Measurements from ENCODE around the gene MAP3K20. TPM values are rescaled to one million over a fixed set of nuclear protein-coding genes. Genes with fewer than 3 reads are reported as not detected.

Gene MAP3K20
- total and polyA plus RNA-seq, 9 donors, result 38.6 to 127 (median 88.4) TPM

- 57 to 59% (median 58%) methylated on average over 6 of the region's 6 CpGs for WGBS, 3 donors
- Histone ChIP-seq H3K27me3 (no peaks in the 10 kb centered on the region), H3K36me3 (no peaks in the 10 kb centered on the region), H3K27ac (peak overlapping the region in 1 of 2 donors; percentile 6), H3K4me1 (ENCODE audit: insufficient read depth) (peaks cover 4% of the 10 kb centered on the region), H3K9me3 (no peaks in the 10 kb centered on the region), H3K4me3 (no peak overlapping the region)
- no peak for TF ChIP-seq POLR2A (IDR thresholded peaks at IDR 0.05)
- no peak for TF ChIP-seq EP300 (IDR thresholded peaks at IDR 0.05)
- no peak for TF ChIP-seq CTCF (IDR thresholded peaks at IDR 0.05)
- intact Hi-C loops (cut with DNase I), result no loop called here
- DNase-seq, result no peak
These were observed 112.5 kb downstream of the MAP3K20 start for GRCh38 chr2:173187941-173188788.

DNA sequence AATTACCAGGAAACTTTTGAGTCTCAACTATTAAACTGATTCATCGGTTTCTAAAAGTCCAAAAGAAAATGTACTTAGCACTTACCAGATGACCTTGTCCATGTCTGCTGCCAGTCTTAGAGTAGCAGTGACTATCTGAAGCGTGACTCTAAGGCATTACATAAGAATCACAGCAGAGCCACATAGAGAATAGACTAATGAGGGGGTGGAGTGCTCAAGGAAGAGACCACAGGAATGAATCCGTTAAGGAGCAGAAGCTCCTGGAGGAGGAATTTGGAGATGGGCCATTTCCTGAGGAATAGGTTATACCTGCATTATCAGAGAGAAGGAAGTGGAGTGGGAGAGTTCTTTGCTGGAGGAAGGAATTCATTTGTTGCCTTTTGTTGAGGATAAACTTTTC lies 116.0 kb downstream of the MAP3K20 start:
- WGBS, 3 donors, result 61 to 74% (median 68%) methylated on average over 3 of the region's 3 CpGs
- Histone ChIP-seq H3K4me1 (ENCODE audit: insufficient read depth) (peaks cover 6% of the 10 kb centered on the region), H3K27me3 (no peaks in the 10 kb centered on the region), H3K36me3 (no peaks in the 10 kb centered on the region), H3K4me3 (no peak overlapping the region), H3K27ac (no peak overlapping the region), H3K9me3 (no peaks in the 10 kb centered on the region)
- DNase-seq, result no peak
- intact Hi-C loops (cut with DNase I), result no loop called here
- no peak for TF ChIP-seq POLR2A (IDR thresholded peaks at IDR 0.05)

- WGBS, 3 donors, result 80 to 85% (median 83%) methylated on average over 4 of the region's 4 CpGs
- H3K9me3 ChIP-seq, result no peaks in the 10 kb centered on the region
- no peak for DNase-seq
- no peaks in the 10 kb centered on the region for H3K36me3 ChIP-seq
- no peak overlapping the region for H3K27ac ChIP-seq
- H3K4me1 ChIP-seq (ENCODE audit: insufficient read depth), result peaks cover 6% of the 10 kb centered on the region
- TF ChIP-seq CTCF (IDR thresholded peaks at IDR 0.05) (no peak), EP300 (IDR thresholded peaks at IDR 0.05) (no peak), POLR2A (IDR thresholded peaks at IDR 0.05) (no peak)
- H3K4me3 ChIP-seq, result no peak overlapping the region
- no peaks in the 10 kb centered on the region for H3K27me3 ChIP-seq
- intact Hi-C loops (cut with DNase I), result no loop called here
These were observed 116.4 kb downstream of the MAP3K20 start for GRCh38 chr2:173192071-173192470.

GRCh38 chr2:173193925-173194324 lies 118.3 kb downstream of the MAP3K20 start:
- TF ChIP-seq POLR2A (IDR thresholded peaks at IDR 0.05) (no peak), EP300 (IDR thresholded peaks at IDR 0.05) (no peak)
- intact Hi-C loops (cut with DNase I), result no loop called here
- H3K27me3 ChIP-seq, result no peaks in the 10 kb centered on the region
- peaks cover 3% of the 10 kb centered on the region for H3K4me1 ChIP-seq (ENCODE audit: insufficient read depth)
- WGBS, 3 donors, result 85 to 97% (median 86%) methylated on average over 1 of the region's 1 CpG
- H3K27ac ChIP-seq, result no peak overlapping the region
- no peaks in the 10 kb centered on the region for H3K36me3 ChIP-seq
- no peaks in the 10 kb centered on the region for H3K9me3 ChIP-seq
- DNase-seq, result no peak
- H3K4me3 ChIP-seq, result no peak overlapping the region

- peak overlapping the region in 1 of 2 donors; percentile 53 for H3K27ac ChIP-seq
- peaks cover 5% of the 10 kb centered on the region for H3K4me1 ChIP-seq (ENCODE audit: insufficient read depth)
- TF ChIP-seq CTCF (IDR thresholded peaks at IDR 0.05), result no peak
- TF ChIP-seq POLR2A (IDR thresholded peaks at IDR 0.05), result no peak
- TF ChIP-seq EP300 (IDR thresholded peaks at IDR 0.05), result no peak
- no peak for DNase-seq
- H3K4me3 ChIP-seq, result no peak overlapping the region
- intact Hi-C loops (cut with DNase I), result no loop called here
- H3K27me3 ChIP-seq, result no peaks in the 10 kb centered on the region
- WGBS, 3 donors, result 3 to 10% (median 7%) methylated on average over 3 of the region's 3 CpGs
- H3K36me3 ChIP-seq, result no peaks in the 10 kb centered on the region
- H3K9me3 ChIP-seq, result no peaks in the 10 kb centered on the region
These were observed 119.5 kb downstream of the MAP3K20 start for GRCh38 chr2:173195100-173195499.
